ENCODE results near the gene IPO11. TPM values are rescaled to one million over a fixed set of nuclear protein-coding genes. Genes with fewer than 3 reads are reported as not detected.

IPO11 gene
- total and polyA plus RNA-seq, 9 donors: 10.4 to 40.3 (median 24.6) TPM

DNA sequence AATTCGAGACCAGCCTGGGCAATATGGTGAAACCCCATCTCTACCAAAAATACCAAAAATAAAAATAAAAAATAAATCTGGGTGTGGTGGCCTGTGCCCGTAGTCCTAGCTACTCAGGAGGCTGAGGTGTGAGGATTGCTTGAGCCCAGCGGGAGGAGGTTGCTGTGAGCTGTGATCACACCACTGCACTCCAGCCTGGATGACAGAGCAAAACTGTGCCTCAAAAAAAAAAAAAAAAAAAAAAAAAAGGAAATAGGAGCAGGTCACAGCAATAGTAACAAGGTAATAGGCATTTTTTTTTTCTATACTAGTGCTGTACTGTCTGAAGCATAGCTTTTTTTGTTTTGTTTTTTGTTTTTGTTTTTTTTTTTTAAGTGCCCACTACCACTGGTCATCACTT is 171.8 kb downstream of the IPO11 start:
- no peaks in the 10 kb centered on the region for H3K27me3 ChIP-seq
- H3K9me3 ChIP-seq: no peaks in the 10 kb centered on the region
- WGBS, 3 donors: 96 to 99% (median 99%) methylated on average over 3 of the region's 3 CpGs
- H3K27ac ChIP-seq: no peak overlapping the region
- TF ChIP-seq POLR2A (IDR thresholded peaks at IDR 0.05): no peak
- TF ChIP-seq, protein P1, sequence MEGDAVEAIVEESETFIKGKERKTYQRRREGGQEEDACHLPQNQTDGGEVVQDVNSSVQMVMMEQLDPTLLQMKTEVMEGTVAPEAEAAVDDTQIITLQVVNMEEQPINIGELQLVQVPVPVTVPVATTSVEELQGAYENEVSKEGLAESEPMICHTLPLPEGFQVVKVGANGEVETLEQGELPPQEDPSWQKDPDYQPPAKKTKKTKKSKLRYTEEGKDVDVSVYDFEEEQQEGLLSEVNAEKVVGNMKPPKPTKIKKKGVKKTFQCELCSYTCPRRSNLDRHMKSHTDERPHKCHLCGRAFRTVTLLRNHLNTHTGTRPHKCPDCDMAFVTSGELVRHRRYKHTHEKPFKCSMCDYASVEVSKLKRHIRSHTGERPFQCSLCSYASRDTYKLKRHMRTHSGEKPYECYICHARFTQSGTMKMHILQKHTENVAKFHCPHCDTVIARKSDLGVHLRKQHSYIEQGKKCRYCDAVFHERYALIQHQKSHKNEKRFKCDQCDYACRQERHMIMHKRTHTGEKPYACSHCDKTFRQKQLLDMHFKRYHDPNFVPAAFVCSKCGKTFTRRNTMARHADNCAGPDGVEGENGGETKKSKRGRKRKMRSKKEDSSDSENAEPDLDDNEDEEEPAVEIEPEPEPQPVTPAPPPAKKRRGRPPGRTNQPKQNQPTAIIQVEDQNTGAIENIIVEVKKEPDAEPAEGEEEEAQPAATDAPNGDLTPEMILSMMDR (IDR thresholded peaks at IDR 0.05): no peak
- no peak for TF ChIP-seq EP300 (IDR thresholded peaks at IDR 0.05)
- no peak for DNase-seq
- H3K36me3 ChIP-seq: no peaks in the 10 kb centered on the region
- H3K4me3 ChIP-seq: no peak overlapping the region
- H3K4me1 ChIP-seq (ENCODE audit: insufficient read depth): peaks cover 3% of the 10 kb centered on the region
- intact Hi-C loops (cut with DNase I): no loop called here

DNA sequence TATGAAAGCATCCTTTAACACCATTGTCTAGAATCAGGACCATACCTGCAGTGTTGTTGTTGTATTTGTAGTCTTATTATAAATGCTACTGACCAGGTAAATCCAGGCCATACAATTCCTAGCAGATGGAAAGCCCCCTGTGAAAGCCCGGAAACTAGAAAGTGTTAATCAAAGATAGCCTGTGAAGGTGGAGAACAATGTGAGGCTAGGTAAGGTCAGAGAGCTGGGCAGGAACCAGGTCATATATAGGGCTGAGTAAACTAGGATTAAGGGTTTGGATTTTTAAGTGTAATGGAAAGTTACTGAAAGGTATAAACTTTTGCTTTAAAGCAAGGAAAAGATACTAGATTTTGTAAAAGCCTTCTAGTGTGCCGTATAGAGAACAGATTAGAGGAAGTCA is 172.7 kb downstream of the IPO11 start:
- Histone ChIP-seq H3K27me3 (no peaks in the 10 kb centered on the region), H3K4me1 (ENCODE audit: insufficient read depth) (peaks cover 3% of the 10 kb centered on the region), H3K4me3 (no peak overlapping the region), H3K27ac (no peak overlapping the region), H3K9me3 (no peaks in the 10 kb centered on the region), H3K36me3 (no peaks in the 10 kb centered on the region)
- no peak for TF ChIP-seq POLR2A (IDR thresholded peaks at IDR 0.05)
- no peak for TF ChIP-seq EP300 (IDR thresholded peaks at IDR 0.05)
- TF ChIP-seq, protein P1 (IDR thresholded peaks at IDR 0.05): no peak
- 57 to 67% (median 61%) methylated on average over 2 of the region's 2 CpGs for WGBS, 3 donors
- intact Hi-C loops (cut with DNase I): no loop called here
- DNase-seq: no peak

DNA sequence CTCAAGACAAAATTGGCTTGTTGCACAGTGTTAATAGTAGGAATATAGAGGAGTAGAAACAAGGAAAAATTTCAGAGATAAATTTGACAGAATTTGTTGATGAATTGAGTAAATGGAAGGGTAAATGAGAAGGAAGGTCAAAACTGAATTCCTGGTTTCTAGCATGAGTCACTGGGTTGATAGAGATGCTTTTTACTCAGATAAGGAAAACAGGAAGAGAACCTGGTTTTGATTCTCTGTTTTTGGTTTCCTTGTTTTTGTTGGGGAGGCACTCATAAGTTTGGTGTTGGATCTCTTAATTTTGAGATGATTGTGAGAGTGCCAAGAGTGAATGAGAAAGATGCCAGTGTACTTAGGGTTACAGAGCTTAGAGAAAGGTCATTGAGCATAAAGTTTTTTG is 173.2 kb downstream of the IPO11 start:
- intact Hi-C loops (cut with DNase I): no loop called here
- no peak overlapping the region for H3K27ac ChIP-seq
- H3K4me3 ChIP-seq: no peak overlapping the region
- no peaks in the 10 kb centered on the region for H3K9me3 ChIP-seq
- H3K4me1 ChIP-seq (ENCODE audit: insufficient read depth): peaks cover 3% of the 10 kb centered on the region
- H3K27me3 ChIP-seq: no peaks in the 10 kb centered on the region
- no peak for DNase-seq
- no peak for TF ChIP-seq EP300 (IDR thresholded peaks at IDR 0.05)
- no peak for TF ChIP-seq POLR2A (IDR thresholded peaks at IDR 0.05)
- TF ChIP-seq, protein P1 (IDR thresholded peaks at IDR 0.05): no peak
- no peaks in the 10 kb centered on the region for H3K36me3 ChIP-seq

DNA sequence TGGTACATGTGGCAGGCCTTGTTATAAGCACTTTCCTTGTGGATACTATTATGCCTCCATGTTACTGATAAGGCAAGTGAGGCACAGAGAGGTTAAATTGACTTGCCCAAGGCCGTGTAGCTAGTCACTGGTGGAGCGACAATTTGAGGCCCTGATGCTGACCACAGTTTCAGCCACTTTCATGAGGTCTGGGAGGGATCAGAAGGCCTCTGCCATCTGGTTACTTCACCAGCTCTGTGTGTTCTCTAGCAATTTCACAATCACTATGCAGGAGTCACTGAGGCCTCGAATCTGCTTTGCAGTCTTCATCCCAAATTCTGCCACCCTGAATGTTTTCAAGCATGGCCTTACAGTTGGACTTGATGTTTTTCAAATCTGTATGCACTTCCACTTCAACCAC is 175.2 kb downstream of the IPO11 start:
- 76 to 93% (median 85%) methylated on average over 3 of the region's 3 CpGs for WGBS, 3 donors
- Histone ChIP-seq H3K27me3 (no peaks in the 10 kb centered on the region), H3K4me3 (no peak overlapping the region), H3K4me1 (ENCODE audit: insufficient read depth) (peaks cover 3% of the 10 kb centered on the region), H3K36me3 (no peaks in the 10 kb centered on the region), H3K27ac (no peak overlapping the region), H3K9me3 (no peaks in the 10 kb centered on the region)
- DNase-seq: no peak
- TF ChIP-seq EP300 (IDR thresholded peaks at IDR 0.05) (no peak), POLR2A (IDR thresholded peaks at IDR 0.05) (no peak)
- intact Hi-C loops (cut with DNase I): no loop called here

DNA sequence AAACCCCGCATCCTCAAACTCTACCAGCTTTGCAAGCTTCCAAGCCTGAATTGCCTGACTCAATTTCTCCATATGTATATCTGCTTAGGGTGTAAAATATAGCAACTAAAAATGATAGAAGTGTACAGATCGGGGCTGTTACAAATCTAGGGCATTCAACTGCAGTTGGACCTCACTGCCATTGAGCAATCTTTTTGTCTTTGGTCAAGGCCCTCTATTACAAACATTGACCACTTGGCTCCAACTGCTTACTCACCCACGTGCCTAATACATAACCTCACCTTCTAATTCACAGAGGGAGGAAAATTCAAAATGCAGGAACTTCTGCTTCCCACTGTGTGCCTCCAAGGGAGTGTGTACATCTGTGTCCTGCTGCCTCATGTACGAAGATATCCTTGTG is 176.1 kb downstream of the IPO11 start:
- no peaks in the 10 kb centered on the region for H3K36me3 ChIP-seq
- peaks cover 5% of the 10 kb centered on the region for H3K4me1 ChIP-seq (ENCODE audit: insufficient read depth)
- H3K9me3 ChIP-seq: no peaks in the 10 kb centered on the region
- no peak overlapping the region for H3K27ac ChIP-seq
- 94 to 98% (median 97%) methylated on average over 4 of the region's 4 CpGs for WGBS, 3 donors
- DNase-seq: no peak
- TF ChIP-seq, protein P1 (IDR thresholded peaks at IDR 0.05): no peak
- TF ChIP-seq POLR2A (IDR thresholded peaks at IDR 0.05) (no peak), EP300 (IDR thresholded peaks at IDR 0.05) (no peak)
- intact Hi-C loops (cut with DNase I): no loop called here
- H3K27me3 ChIP-seq: no peaks in the 10 kb centered on the region
- H3K4me3 ChIP-seq: no peak overlapping the region

All from ovary (tissue), 9 donors.